A549 (cell line): ENCODE data around the gene PECR. TPM values are rescaled to one million over a fixed set of nuclear protein-coding genes. Genes with fewer than 3 reads are reported as not detected.

Source experiments
- ATAC-seq, 2 experiments: fragments of 200-7000 bp in 1 of 2; fragments of >200 bp in 1 of 2; cut with Nextera tagmentation in 1 of 2; cut with Tn5 transposase in 1 of 2; 3 replicates each; pipeline versions ENCODE4 v1.8.0 to v1.9.1; 2018 to 2020; ENCODE audit warnings: mild to moderate bottlenecking in 1 of 2, moderate library complexity in 1 of 2
- CTCF ChIA-PET: fragments of 300-600 bp; sonication (Branson Sonifier 250); formaldehyde crosslinking; extraction: SDS; loops from one replicate; lab custom pipeline; 2021; ENCODE audit warnings: antibody characterized with exemption, inconsistent platforms; lab: Yijun Ruan, JAX
- POLR2A ChIA-PET: fragments of 350-600 bp; formaldehyde crosslinking; extraction: SDS; loops from one replicate; lab custom pipeline; 2021; ENCODE audit warnings: antibody characterized with exemption, inconsistent platforms; lab: Yijun Ruan, JAX
- DNase-seq, 2 experiments: peaks; one replicate each; pipeline versions ENCODE4 v3.0.0 to v3.0.0-alpha.2; 2011 to 2016; ENCODE audit warnings: low read depth in 1 of 2, low spot score in 1 of 2
- FAIRE-seq: peaks from 2 replicates; lab custom pipeline; 2011; peaks lifted over from hg19 to GRCh38; lab: Jason Lieb, UNC
- H3K27ac ChIP-seq, 2 experiments: fragments of >200 bp; sonication (Bioruptor Twin); formaldehyde crosslinking; 3 replicates each; pipeline ENCODE4 v1.5.1; 2016 to 2017
- H3K4me1 ChIP-seq: fragments of >200 bp; sonication (Bioruptor Twin); formaldehyde crosslinking; 3 replicates; pipeline ENCODE4 v1.6.1; 2016
- H3K4me2 ChIP-seq: fragments of >200 bp; sonication (Bioruptor Twin); formaldehyde crosslinking; 3 replicates; pipeline ENCODE4 v1.6.1; 2016
- H3K4me3 ChIP-seq: fragments of >200 bp; sonication (Bioruptor Twin); formaldehyde crosslinking; 3 replicates; pipeline ENCODE4 v1.5.1; 2016
- H3K9me3 ChIP-seq: fragments of >200 bp; sonication (Bioruptor Twin); formaldehyde crosslinking; 3 replicates; pipeline ENCODE4 v1.6.1; 2016
- BHLHE40 ChIP-seq: IDR thresholded peaks from 2 replicates; pipeline ENCODE4 v1.6.1; 2012; ENCODE audit warnings: low read depth, low read length, inconsistent platforms
- CEBPB ChIP-seq, 2 experiments: fragments of >200 bp in 1 of 2; sonication (Bioruptor Twin) in 1 of 2; formaldehyde crosslinking in 1 of 2; IDR thresholded peaks; 2 replicates each; pipeline ENCODE4 v1.6.1; 2012 to 2016
- CHD2 ChIP-seq: fragments of 150-350 bp; IDR thresholded peaks from 2 replicates; pipeline ENCODE4 v1.6.1; 2014; ENCODE audit warnings: low read length; ENCODE audit not compliant: partially characterized antibody
- CTCF ChIP-seq: fragments of >200 bp; sonication (Bioruptor Twin); formaldehyde crosslinking; IDR thresholded peaks from 3 replicates; pipeline ENCODE4 v1.5.1; 2016
- EHMT2 ChIP-seq: fragments of 200-600 bp; sonication (generic); IDR thresholded peaks from 2 replicates; pipeline ENCODE4 v1.6.1; 2016; ENCODE audit warnings: antibody characterized with exemption, low read depth, mild to moderate bottlenecking, moderate library complexity
- ELK1 ChIP-seq: fragments of 150-350 bp; IDR thresholded peaks from 2 replicates; pipeline ENCODE4 v1.6.1; 2014; ENCODE audit warnings: low read depth, mild to moderate bottlenecking, low read length
- HDAC2 ChIP-seq: fragments of 200-600 bp; sonication (generic); IDR thresholded peaks from 2 replicates; pipeline ENCODE4 v1.6.1; 2016
- HMGXB4 ChIP-seq: fragments of 250-450 bp; sonication (Bioruptor Pico); IDR thresholded peaks from 2 replicates; pipeline ENCODE4 v1.5.0; 2021; ENCODE audit warnings: mild to moderate bottlenecking, moderate library complexity, borderline replicate concordance
- JUN ChIP-seq, 2 experiments: fragments of >200 bp; sonication (Bioruptor Twin); formaldehyde crosslinking; IDR thresholded peaks; 2 replicates in 1 of 2; 3 replicates in 1 of 2; pipeline ENCODE4 v1.6.1; 2016 to 2017
- KDM1A ChIP-seq: fragments of 200-600 bp; sonication (generic); IDR thresholded peaks from 2 replicates; pipeline ENCODE4 v1.6.1; 2016; ENCODE audit warnings: low read depth, mild to moderate bottlenecking
- MAX ChIP-seq: IDR thresholded peaks from 2 replicates; pipeline ENCODE4 v1.6.1; 2012
- NFE2L2 ChIP-seq: fragments of 150-350 bp; conservative IDR thresholded peaks from 2 replicates; pipeline ENCODE4 v1.6.1; 2014; ENCODE audit warnings: low read length
- NPAS2 ChIP-seq: fragments of 250-450 bp; sonication (Bioruptor Pico); IDR thresholded peaks from 2 replicates; pipeline ENCODE4 v1.8.0; 2022; ENCODE audit warnings: mild to moderate bottlenecking, moderate library complexity, borderline replicate concordance
- NR3C1 ChIP-seq: fragments of >200 bp; sonication (Bioruptor Twin); formaldehyde crosslinking; IDR thresholded peaks from 3 replicates; pipeline ENCODE4 v1.6.1; 2017
- POLR2AphosphoS2 ChIP-seq: conservative IDR thresholded peaks from 2 replicates; pipeline ENCODE4 v1.6.1; 2012; ENCODE audit warnings: low read length, improper control_type of control experiment, inconsistent platforms
- RAD21 ChIP-seq, 2 experiments: fragments of >200 bp in 1 of 2; sonication (Bioruptor Twin) in 1 of 2; formaldehyde crosslinking in 1 of 2; IDR thresholded peaks in 1 of 2; conservative IDR thresholded peaks in 1 of 2; 2 replicates in 1 of 2; 3 replicates in 1 of 2; pipeline ENCODE4 v1.6.1; 2012 to 2018; ENCODE audit warnings: inconsistent platforms in 1 of 2
- RCOR1 ChIP-seq: fragments of 150-350 bp; IDR thresholded peaks from 2 replicates; pipeline ENCODE4 v1.6.1; 2014; ENCODE audit warnings: antibody characterized with exemption, low read length, low read depth
- REST ChIP-seq: fragments of 200-600 bp; sonication (generic); IDR thresholded peaks from 2 replicates; pipeline ENCODE4 v1.6.1; 2016; ENCODE audit warnings: antibody characterized with exemption, mild to moderate bottlenecking, moderate library complexity
- RNF2 ChIP-seq: fragments of 200-600 bp; sonication (generic); IDR thresholded peaks from 2 replicates; pipeline ENCODE4 v1.6.1; 2016; ENCODE audit warnings: low read depth, mild to moderate bottlenecking, antibody characterized with exemption, moderate library complexity, borderline replicate concordance
- SMC3 ChIP-seq: fragments of >200 bp; sonication (Bioruptor Twin); formaldehyde crosslinking; IDR thresholded peaks from 3 replicates; pipeline ENCODE4 v1.6.1; 2018; ENCODE audit warnings: inconsistent platforms
- WGBS: methylation state at CpG from one replicate; pipeline ENCODE4 v1.1.6; 2017; ENCODE audit errors: missing lambda C conversion rate; 5-methylcytosine and 5-hydroxymethylcytosine counted together
- polyA plus RNA-seq, 4 experiments: library from polyadenylated mRNA; depleted of rRNA in 3 of 4; stranded (reverse); fragments of >200 nt; fragmentation: RNase III in 1 of 4; extraction: RNeasy Plus Mini Kit Qiagen cat#74134 plus additional on column Dnase treatment in 1 of 4; gene quantifications; 2 replicates in 3 of 4; 3 replicates in 1 of 4; pipeline ENCODE4 v1.2.3, GENCODE V29; 2011 to 2017

PECR gene
- polyA plus RNA-seq, 2 of the 4 experiments (the other 2 are of a cell fraction), result 16.8 to 39.9 TPM

GRCh38 chr2:216107760-216108159 lies 26.2 kb upstream of the PECR start:
- Histone ChIP-seq H3K9me3 (no peaks in the 10 kb centered on the region), H3K4me2 (no peak overlapping the region), H3K27ac (no peak overlapping the region), H3K4me3 (no peak overlapping the region), H3K4me1 (peaks cover 18% of the 10 kb centered on the region; the same call in 2 of the 3 replicates)
- CTCF ChIA-PET, result interaction anchor here (1.6 kb wide), 1 partner anchor 19 kb away, joined by 4 read pairs; no protein-coding TSS in a partner anchor
- TF ChIP-seq BHLHE40, result no peak
- TF ChIP-seq NPAS2, result no peak
- TF ChIP-seq SMC3, result no peak
- no peak for TF ChIP-seq CHD2
- no peak for TF ChIP-seq POLR2AphosphoS2
- TF ChIP-seq ELK1, result no peak
- no peak for TF ChIP-seq RNF2
- no peak for TF ChIP-seq HMGXB4
- no peak for TF ChIP-seq RCOR1
- TF ChIP-seq CEBPB (IDR thresholded peaks at IDR 0.05), result no peak
- no peak for TF ChIP-seq HDAC2
- no peak for TF ChIP-seq NFE2L2
- no peak for TF ChIP-seq RAD21 (conservative IDR thresholded peaks at IDR 0.05 in 1 of 2, IDR thresholded peaks at IDR 0.05 in 1 of 2)
- TF ChIP-seq MAX, result no peak
- no peak for TF ChIP-seq CTCF
- TF ChIP-seq KDM1A, result no peak
- TF ChIP-seq JUN (IDR thresholded peaks at IDR 0.05), result no peak
- 95% methylated on average over 13 of the region's 13 CpGs for WGBS
- no peak for ATAC-seq
- no peak for FAIRE-seq
- POLR2A ChIA-PET, result no interaction called here
- no peak for DNase-seq

GRCh38 chr2:216107320-216107719 lies 25.7 kb upstream of the PECR start:
- no peak for FAIRE-seq
- no peak for TF ChIP-seq NR3C1
- TF ChIP-seq EHMT2, result no peak
- TF ChIP-seq REST, result no peak
- no peak for TF ChIP-seq MAX
- no peak for DNase-seq
- H3K4me1 ChIP-seq, result peaks cover 18% of the 10 kb centered on the region; the same call in 2 of the 3 replicates
- no peaks in the 10 kb centered on the region for H3K9me3 ChIP-seq
- ATAC-seq, result no peak
- H3K4me3 ChIP-seq, result no peak overlapping the region
- 90% methylated on average over 8 of the region's 8 CpGs for WGBS
- ChIA-PET POLR2A (interaction anchor here (0.7 kb wide), 1 partner anchor 18 kb away, joined by 4 read pairs; no protein-coding TSS in a partner anchor), CTCF (interaction anchor here (0.9 to 1.6 kb wide), 2 partner anchors 9 to 18 kb away, joined by 3 to 4 read pairs; no protein-coding TSS in a partner anchor)
- H3K27ac ChIP-seq, result no peak overlapping the region
- H3K4me2 ChIP-seq, result no peak overlapping the region
